ENCODE results near the gene RHOB.

- no peak for TF ChIP-seq CTCF (IDR thresholded peaks at IDR 0.05; ENCODE audit: low read depth, low read length, poor library complexity, severe bottlenecking)
- TF ChIP-seq EZH2phosphoT487 (IDR thresholded peaks at IDR 0.05; ENCODE audit: borderline replicate concordance, low read length): no peak
Measured at GRCh38 chr2:20474757-20475566, 28.1 kb downstream of the RHOB start.
